HFF-Myc (cell line): ENCODE data around the gene PLA2G4E.

Experiments used
- DNase-seq: peaks from one replicate; pipeline ENCODE4 v3.0.0-alpha.2; 2011; ENCODE audit warnings: low read depth; ENCODE audit errors: extremely low read depth
- H3K4me3 ChIP-seq: replicated peaks from 2 replicates; pipeline ENCODE4 v1.5.1; 2011; ENCODE audit warnings: low read depth, mild to moderate bottlenecking, control low read depth, low read length
- TF ChIP-seq, protein P1 (sequence below): IDR thresholded peaks from 2 replicates; pipeline ENCODE4 v1.5.1; 2012; ENCODE audit warnings: mild to moderate bottlenecking, low read depth, low read length, control low read depth; ENCODE audit errors: missing control alignments

PLA2G4E gene

DNA sequence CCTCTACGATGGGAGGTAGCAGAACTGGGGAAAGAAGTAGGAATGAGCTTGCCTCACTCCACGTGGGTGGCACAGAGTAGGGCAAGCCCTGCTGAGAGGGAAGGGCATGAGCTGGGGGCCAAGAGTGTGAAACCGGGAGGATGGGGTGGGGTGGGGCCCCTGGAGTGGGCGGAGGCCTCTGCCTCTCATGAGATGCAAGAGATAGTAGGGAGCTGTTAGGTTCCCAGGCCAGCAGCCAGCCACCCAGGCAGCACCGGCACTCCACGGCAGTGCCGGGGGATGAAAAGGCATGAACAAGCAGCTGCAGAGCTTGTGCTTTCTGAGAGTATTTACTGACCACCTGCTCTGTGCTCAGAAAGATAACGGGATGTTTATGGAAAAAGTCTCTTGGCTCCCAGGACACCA, 24.4 kb upstream of the PLA2G4E start:
- DNase-seq, result no peak
- no peak overlapping the region for H3K4me3 ChIP-seq
- TF ChIP-seq, protein P1, sequence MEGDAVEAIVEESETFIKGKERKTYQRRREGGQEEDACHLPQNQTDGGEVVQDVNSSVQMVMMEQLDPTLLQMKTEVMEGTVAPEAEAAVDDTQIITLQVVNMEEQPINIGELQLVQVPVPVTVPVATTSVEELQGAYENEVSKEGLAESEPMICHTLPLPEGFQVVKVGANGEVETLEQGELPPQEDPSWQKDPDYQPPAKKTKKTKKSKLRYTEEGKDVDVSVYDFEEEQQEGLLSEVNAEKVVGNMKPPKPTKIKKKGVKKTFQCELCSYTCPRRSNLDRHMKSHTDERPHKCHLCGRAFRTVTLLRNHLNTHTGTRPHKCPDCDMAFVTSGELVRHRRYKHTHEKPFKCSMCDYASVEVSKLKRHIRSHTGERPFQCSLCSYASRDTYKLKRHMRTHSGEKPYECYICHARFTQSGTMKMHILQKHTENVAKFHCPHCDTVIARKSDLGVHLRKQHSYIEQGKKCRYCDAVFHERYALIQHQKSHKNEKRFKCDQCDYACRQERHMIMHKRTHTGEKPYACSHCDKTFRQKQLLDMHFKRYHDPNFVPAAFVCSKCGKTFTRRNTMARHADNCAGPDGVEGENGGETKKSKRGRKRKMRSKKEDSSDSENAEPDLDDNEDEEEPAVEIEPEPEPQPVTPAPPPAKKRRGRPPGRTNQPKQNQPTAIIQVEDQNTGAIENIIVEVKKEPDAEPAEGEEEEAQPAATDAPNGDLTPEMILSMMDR, result no peak

DNA sequence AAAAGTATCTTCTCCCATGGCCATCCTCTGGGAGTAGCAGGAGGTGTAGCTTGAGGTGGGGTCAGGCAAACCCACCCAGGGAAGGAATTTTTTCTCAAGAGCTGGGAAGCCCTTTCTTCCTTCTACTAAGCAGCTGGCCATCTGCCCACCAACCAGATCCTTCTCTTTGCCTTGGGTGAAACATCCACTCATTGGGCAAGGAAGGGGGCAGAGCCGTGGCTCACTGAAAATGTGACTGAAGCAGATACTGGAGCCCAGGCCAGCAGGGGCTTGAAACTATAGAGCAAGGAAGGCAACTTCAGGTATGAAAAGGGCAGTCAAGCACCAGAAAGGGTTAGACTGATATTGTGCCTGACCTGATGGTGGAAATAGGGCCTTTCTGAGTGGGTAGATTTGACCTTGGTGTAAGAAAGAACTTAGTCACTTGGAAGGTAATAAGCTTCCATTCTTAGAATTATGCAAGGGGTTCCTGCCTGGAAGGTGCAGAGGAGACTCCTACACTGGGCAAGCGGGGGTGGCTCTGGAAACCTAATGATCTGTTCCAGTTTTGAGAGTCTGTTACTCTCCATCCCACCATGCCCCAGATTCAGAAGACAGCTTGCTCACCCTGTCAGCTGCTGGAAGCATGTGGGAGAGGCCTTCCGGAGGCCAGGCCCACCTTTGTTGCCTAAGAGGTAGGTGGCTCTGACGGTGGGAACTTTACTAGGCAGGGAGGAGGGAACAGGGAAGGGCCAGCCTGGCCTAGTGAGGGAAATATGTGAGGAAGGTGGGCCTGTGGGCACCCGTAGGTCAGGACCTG, 22.0 kb upstream of the PLA2G4E start:
- no peak for DNase-seq
- TF ChIP-seq, protein P1, result no peak
- H3K4me3 ChIP-seq, result no peak overlapping the region

DNA sequence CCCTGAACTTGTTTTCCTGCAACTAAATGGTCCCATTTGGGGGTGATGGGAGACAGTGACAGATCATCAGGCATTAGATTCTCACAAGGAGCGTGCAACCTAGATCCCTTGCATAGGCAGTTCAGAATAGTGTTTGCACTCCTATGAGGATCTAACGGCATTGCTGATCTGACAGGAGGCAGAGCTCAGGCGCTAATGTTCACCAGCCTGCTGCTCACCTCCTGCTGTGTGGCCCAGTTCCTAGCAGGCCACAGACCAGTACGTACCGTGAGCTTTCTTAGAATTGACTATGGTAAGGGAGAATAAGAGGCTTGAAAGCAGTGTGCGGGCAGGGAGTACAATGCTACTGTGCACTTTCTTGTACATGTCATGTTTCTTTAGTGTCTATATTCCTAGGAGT, 17.6 kb upstream of the PLA2G4E start:
- H3K4me3 ChIP-seq, result no peak overlapping the region
- TF ChIP-seq, protein P1, result no peak
- no peak for DNase-seq

DNA sequence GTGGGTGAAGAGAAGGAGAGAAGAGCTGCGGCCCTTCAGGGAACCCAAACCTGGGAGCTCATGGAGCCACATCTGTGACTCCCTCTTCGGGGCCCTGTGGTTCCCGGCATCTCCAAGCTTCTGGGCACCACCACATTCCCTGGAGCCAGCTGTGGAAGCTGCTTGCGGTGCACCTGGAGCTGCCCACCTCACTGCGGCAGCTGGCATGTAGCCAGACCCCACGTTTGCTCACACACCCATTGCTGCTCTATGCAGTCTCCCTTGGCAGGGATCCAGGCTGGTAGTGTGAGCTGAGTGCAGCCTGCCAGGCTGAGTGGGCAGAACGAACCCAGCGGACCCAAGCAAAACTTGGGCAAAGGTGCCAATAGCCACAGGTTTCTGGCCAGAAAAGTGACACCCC, 16.8 kb upstream of the PLA2G4E start:
- H3K4me3 ChIP-seq, result no peak overlapping the region
- TF ChIP-seq, protein P1, result no peak
- no peak for DNase-seq

DNA sequence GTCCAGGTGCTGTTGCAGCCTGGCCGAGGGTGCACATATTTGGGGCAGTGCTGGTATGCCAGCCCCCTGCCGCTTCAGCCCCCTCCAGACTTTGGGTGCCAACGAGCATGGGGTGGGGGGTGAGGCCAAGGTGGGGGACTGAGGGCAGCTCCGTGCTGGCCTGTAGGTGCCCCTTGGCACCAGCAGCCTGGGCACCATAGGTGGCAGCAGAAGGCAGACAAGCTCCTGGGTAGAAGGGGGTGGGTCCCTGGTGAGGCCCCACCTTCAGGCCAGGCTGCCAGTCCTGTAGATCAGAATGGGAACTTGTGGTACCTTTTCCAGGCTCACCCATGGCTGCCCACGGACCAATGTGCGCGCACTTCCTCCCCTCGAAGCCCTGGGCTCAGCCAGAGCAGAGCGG, 16.1 kb upstream of the PLA2G4E start:
- DNase-seq, result no peak
- no peak overlapping the region for H3K4me3 ChIP-seq
- TF ChIP-seq, protein P1, result no peak

DNA sequence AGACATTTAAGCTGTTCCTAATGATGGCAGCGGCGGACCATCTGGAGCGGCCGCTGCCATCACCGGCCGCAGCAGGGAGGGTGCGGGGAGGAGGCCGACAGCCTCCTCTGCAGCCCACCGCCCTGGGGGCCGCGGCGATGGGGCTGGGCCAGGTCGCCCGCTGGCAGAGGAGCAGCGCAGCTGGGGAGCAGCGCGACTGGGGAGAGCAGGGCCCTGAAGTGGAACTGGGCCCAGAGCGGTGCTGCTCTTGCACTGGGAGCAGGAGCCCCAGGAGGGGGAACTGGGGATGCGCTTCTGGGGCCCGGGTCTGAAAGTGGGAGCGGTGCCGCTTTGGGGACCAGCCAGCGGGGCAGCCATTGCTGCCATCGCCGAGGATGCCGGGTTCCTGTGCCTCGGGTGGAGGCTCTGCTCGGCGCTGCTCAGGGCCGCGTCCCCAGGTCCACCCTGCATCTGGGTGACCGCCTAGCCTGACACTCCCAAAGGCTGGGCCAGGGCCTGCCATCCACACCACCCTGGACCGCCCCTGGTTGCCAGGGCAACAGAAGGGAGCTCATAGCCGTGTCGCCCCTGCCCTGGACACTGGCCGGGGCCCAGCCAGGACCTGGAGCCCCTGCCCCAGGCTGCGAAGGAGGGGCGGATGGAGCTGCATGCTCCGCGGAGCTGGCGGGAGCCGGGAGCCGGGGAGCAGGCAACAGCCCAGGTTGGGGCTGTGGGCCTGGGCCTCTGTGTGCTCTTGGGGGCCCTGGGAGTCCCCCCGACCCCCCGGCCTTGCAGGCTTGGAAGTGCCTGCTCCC, 15.5 kb upstream of the PLA2G4E start:
- TF ChIP-seq, protein P1, result no peak
- no peak for DNase-seq
- no peak overlapping the region for H3K4me3 ChIP-seq
